HG03439 (cell line): Measurements from ENCODE around the gene AKIP1.
A peak's percentile ranks its signal among the peaks of the same experiment; 100 is the strongest.
"Not testable (repeated sequence)": the region's sequence is repeated elsewhere in the genome, so short reads cannot be mapped to it uniquely, and the experiment has no call there.

Experiments used
- ATAC-seq: cut with Tn5 transposase; IDR thresholded peaks from one replicate; pipeline ENCODE4 v1.9.1; 2021; ENCODE audit warnings: mild to moderate bottlenecking, moderate library complexity; ENCODE audit not compliant: unreplicated experiment

The AKIP1 gene, protein sequence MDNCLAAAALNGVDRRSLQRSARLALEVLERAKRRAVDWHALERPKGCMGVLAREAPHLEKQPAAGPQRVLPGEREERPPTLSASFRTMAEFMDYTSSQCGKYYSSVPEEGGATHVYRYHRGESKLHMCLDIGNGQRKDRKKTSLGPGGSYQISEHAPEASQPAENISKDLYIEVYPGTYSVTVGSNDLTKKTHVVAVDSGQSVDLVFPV

DNA sequence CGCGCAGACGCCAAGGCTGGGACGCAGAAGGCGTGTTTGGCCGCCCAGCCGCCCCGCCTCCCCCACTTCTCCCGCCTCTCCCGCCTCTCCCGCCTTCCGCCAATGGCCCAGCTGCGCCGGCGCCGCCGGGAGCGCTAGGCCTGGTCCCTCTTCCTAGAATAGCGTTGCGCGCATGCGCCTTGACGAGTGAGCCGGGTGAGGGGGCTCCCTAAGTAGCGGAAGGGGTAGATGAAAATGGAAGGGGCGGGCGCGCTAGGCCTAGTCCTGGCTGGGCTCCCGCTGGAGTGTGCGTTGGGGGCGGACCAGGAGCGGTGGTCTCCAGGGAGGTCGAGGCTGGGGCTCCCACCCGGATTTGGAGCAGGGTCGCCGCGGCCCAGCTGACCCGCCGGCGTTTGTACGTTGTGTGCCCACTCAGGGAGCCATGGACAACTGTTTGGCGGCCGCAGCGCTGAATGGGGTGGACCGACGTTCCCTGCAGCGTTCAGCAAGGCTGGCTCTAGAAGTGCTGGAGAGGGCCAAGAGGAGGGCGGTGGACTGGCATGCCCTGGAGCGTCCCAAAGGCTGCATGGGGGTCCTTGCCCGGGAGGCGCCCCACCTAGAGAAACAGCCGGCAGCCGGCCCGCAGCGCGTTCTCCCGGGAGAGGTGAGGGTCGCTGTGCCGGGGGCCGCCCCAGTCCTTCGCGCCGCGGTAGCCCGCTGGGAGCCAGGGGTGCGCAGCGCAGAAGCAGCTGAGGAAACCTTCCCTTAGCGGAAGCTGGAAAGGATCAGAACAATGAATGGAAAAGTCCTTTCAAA is at the start of gene AKIP1:
Gene AKIP1, plus strand, starts transcription at position 161 of the 795 bp plus-strand sequence. Its CDS starts 261 bp downstream, at position 422.
- ATAC-seq, result peak; percentile 80

DNA sequence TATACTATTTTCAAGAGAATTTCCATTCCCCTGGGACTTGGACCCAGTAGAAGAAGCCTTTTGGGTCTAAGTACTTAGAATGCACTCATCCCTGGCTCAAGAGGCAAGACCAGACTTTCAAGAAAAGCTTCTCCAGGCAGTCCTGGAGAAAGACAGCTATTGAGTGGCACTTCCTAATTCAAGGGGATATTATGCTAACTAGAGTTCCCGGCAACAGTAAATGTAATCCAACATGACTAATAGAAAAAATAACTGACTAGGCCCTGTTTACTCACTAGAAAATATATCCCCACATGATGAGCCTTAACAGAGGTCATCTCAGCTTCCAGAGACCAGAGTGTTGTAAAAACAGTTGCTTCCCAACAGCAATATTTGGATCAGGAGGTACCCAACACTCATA is 47.2 kb upstream of the AKIP1 start:
- no peak for ATAC-seq

DNA sequence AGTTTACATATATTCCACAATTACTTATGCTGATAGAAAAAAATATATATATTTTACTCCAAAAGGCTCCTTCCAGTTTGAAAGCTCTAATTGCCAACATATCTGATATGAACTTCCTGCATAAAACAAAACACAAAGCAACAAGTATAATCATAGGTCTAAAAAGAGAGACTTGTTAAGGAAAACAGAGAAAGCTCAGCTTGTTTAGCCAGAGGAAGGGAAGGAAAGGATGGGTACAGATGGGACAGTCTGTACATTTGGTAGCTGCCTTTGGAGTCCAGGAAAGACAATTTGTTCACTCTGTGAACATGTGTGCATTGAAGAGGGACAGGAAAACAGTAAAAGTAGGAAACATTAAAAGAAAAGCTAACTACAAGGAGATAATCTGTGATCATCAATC is 45.7 kb upstream of the AKIP1 start:
- no peak for ATAC-seq

DNA sequence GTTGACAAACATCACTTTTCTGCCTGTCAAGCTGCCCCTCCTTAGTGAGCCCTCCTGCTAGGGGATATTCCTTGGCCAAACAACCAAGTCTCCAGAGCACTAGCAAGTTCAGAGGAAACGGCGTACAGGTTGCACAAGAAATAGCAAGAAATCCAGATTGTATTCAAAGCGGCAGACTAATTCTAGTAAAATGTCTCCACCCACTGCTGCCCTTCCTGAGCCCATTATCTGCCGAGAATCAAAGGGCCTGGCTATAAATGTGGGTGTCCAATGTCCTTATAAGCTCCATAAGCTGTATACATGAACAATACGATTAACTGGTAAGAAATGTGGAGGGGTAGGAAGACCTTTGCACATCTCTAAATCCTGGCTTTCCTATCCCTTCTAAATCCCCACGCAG is 44.0 kb upstream of the AKIP1 start:
- ATAC-seq, result no peak

DNA sequence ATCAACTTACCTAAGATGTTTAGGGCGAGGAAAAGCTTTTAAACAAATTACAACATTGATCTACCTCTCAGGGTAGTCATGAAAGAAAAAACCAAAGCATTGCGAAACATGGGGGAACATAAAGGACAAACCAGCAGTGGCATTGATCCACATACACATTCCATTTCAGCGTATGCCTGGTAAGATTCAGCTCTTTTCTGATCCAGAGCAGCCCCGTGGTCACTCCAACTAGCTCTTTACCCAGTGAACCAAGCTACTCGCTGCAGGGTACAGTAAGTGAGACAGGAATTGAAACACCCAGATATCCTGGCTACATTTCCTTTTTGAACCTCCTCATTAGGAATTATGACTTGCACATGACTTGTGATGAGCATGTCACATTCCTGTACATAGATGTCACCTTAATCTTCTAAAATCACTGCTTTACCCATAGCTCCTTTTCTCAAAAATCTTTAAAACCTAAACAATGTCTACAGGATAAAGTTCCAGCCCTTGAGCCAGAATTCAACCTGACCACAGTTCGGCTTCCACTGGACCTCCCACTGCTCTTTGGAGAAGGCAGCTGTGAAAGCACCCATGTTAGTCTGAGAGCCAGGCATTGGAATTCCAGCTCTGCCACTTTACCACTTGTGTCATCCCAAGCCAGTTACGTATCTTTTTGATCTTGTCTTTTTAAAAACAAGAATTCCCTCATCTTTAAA is 42.9 kb upstream of the AKIP1 start:
- ATAC-seq, result no peak

DNA sequence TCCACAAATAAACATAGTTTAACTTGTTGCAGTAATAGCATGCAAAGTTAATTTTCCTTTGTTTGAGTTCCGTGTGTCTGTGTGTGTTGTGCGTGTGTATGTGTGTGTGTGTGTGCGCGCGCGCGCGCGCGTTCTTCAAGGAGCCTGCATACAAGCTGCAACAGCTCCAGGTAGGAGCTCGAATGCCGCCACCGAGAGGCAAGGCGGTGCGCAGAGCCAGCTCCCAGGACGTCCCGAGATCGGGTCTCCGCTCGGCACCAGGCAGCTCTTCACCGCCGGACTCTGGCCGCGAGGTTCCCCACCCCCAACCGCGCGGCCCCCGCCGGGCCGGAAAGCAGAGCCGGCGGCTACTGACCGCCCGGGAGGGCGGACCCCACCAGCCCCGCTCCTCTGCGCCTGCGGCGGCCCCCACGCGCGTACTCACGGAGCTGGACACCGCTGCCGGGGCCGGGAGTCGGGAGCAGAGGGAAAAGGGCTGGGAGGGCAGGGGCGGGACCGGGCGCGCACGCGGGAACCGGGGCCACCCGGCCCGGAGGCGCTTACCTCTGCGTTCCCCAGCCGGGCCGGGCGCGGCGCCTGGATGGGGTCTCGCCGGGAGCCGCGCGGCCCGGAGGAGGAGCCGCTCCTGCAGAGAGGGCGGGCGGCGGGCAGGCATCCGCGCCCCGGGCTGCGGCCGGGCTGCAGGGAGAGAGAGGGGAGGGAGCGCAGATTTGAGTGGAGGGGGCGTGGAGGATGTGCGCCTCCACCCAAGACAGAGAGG is 40.4 kb upstream of the AKIP1 start:
- no peak for ATAC-seq

DNA sequence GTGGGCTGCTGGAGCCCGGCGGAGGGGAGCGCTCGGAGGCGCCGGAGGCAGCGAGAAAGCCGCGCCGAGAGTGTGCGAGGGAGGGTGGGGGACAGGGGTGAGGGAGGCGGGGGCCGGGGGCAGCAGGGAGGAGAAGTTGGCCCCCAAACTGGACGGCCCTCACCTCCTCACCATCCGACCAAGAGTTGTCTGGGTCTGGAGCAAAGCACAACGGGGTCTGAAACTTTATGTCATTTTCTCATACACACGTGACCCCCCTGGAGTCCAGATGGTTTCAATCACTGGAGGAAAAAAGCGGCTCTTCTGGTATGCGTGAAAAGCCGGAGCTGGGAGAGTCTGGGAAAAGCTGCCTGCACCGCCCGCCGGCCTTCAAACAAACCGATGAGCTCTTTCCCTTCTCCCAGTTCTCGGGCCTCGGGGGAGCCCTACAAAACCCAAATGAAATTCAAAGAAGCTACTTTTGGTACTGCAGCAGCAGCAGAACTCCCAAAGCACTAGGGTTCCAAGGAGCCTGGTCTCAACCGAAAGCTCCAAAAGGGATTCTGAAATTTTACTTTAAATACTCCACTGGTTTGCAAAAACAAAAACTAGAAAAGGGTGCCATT is 39.7 kb upstream of the AKIP1 start:
- no peak for ATAC-seq

DNA sequence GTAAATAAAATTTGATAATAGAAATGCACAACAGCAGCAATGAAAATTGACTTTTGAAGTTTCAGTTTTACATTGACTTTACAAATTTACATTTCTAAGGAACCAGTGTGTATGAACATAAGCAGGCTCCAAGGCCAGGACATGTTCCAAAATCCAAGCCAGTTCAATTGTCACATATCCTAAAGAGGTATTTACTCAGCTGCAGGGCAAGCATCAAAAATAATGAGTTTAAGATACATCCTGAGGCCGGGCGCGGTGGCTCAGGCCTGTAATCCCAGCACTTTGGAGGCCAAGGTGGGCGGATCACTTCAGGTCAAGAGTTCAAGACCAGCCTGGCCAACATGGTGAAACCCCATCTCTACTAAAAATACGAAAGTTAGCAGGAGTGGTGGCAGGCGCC is 39.0 kb upstream of the AKIP1 start:
- no peak for ATAC-seq

DNA sequence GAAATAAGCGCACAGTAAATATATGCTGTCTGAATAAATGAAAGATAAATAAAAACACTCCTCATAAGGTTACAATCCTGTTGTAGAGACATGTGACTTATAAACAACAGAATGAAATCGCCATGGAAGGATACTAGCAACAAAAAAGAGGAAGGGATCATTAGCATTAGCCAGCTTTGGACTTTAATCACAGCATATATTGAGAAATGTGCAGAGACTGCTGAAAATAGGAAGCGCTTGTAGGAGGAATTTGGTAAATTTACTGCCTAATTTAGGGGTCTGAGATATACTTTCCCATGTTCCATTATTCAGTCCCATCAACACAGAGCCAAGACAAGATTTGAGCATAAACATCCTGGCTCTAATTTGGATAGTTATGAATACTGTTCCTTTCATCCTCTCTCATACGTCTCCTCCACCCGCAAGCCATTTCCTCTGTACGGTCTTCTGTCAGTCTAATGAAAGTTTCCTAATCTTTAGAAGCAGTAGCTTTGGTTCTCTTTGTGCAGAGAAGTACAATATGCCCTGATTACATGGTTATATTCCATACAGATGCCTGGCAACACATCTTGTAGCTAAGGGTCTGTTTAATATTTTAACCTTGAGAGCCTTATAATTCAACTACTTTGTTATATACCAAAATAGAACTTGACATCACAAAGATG is 37.1 kb upstream of the AKIP1 start:
- ATAC-seq, result no peak

DNA sequence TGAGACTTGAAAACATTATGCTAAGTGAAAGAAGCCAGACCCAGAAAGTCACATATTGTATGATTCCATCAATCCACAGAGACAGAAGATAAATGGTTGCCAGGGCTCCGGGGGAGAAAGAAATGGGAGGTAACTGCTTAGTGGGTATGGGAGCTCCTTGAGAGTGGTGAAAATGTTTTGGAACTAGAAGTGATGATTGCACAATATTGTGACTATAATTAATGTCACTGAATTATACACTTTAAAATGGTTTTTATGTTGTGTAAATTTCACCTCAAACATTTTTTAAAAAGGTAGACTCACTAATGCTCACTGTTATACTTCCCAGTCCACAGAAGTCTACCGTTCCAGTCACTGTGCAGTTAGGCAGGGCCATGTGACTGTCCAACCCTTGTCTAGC is 32.2 kb upstream of the AKIP1 start:
- ATAC-seq, result no peak

DNA sequence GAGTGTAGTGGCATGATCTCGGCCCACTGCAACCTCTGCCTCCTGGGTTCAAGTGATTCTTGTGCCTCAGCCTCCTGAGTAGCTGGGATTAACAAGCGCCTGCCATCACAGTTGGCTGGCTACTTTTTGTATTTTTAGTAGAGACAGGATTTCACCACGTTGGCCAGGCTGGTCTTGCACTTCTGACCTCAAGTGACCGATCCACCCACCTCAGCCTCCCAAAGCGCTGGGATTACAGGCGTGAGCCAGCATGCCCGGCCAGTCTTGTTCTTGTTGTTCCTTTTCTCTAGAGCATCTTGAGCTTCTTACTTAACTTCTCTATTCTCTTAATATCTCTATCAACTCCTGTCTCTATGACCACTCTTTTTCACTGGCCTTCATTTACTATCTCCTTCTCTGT is 29.4 kb upstream of the AKIP1 start:
- ATAC-seq, result not testable (repeated sequence)

DNA sequence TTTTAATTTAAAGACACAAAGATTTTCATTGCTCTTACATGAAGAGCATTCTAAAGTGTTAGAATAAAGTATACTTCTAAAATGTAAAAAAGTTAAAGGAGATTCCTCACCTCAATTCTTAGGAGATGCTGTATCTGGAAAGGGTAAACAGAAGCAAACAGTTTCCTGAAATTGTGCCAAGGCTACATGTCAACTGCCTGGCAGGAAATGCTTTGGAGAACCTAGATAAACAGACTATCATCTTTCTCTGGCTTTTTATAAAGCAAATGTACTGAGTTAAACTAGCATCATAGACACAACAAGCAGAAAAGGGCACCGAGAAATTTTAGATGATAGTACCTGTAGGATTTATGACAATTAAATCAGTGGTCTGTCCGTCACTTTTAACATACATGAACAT is 24.7 kb upstream of the AKIP1 start:
- ATAC-seq, result no peak

DNA sequence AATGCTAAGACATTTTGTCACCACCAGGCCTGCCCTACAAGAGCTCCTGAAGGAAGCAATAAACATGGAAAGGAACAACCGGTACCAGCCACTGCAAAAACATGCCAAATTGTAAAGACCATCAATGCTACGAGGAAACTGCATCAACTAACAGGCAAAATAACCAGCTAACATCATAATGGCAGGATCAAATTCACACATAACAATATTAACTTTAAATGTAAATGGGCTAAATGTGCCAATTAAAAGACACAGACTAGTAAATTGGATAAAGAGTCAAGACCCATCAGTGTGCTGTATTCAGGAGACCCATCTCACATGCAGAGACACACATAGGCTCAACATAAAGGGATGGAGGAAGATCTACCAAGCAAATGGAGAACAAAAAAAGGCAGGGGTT is 19.8 kb upstream of the AKIP1 start:
- ATAC-seq, result not testable (repeated sequence)

DNA sequence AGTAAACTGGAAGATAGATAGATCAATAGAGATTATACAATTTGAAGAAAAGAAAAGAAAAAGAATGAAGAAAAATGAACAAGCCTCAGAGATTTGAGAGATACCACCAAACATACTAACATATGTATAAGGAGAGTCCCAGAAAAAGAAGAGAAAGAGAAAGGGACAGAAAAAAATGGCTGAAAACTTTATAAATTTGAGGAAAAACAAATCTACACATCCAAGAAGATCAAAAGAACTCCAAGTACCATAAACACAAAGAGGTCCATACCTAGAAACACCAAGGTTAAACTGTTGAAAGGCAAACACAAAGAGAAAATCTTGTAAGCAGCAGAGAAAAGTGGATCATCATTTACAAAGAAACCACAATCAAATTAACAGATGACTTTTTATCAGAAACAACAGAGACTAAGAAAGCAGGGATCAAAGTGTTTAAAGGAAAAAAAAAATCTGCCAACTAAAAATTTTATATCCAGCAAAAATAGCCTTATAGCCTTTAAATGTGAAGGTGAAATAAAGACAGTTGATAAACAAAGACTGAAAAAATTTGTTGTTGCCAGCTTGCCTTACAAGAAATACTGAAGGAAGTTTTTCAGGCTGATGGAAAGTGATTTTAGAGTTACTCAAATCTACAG is 11.8 kb upstream of the AKIP1 start:
- ATAC-seq, result no peak

DNA sequence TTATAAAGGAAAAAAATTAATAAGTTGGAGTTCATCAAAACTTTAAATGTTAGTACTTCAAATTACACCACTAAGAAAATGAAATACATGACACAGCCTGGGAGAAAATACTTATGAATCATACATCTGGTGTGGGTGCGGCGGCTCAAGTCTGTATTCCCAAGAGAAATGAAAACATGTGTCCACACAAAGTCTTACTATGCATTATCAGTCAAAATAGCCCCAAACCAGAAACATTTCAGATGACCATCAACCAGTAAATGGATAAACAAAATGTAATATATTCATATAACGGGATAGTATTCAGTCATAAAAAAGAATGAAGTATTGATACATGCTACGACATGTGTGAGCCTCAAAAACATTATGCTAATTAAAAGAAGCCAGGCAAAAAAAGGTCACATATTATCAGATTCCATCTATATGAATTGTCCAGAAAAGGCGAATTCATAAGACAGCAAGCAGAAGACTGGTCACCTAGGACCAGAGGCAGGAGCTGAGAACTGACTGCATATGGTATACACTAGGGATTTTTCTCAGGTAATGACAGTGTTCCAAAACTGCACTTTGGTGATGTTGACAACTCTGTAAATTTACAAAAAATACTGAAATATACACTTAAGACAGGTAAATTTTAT is 5.3 kb upstream of the AKIP1 start:
- no peak for ATAC-seq

DNA sequence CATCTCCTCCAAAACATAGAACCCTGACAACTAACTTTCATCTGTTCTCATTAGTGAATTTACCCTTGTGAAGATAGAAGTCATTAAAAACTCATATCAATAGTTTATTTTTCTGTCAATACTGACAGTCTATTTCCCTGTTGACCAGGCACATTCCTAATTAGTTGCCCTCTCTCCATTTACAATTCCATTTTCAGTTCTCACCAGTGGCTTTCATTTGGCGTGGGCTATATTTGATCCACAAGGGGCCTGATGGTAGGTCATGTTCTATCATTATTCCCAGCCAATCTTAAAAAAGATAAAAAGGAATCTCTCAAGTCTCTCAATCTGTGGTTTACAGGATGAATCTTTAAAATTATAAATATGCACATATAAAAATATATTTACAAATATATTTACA is 3.9 kb upstream of the AKIP1 start:
- no peak for ATAC-seq

DNA sequence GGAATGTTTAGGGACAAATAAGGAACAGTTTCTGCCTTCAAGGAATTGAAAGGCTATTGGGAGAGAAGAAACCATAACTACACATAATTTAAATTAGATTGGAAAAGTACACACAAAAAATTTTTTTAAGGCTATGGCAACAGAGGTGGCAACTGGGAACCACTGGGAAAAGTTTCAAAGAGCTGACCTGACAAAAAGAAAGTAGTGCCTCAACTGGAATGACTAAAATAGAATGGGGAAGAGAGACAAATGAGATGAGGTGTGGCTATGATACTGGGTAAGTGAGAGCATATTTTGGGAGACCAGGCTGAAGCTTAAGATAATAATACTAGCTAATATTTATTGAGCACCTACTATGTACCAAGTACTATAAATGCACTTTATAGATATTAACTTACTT is 2.9 kb upstream of the AKIP1 start:
- ATAC-seq, result no peak

DNA sequence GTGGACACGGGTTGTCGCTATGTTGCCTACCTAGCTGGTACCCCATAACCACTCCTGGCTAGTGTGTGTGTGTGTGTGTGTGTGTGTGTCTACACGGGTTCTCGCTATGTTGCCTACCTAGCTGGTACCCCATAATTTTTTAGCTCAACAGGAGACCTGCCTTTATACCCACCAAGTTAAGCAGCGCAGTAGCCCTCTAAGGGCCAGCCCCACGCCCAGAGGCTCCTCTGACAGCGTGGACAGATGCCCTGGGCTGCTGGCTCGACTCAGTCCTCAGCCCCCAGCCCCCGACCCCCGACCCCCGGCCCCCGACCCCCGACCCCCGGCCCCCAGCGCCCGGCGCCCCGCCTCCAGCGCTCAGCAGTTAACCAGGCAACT is 351 bp upstream of the AKIP1 start:
- ATAC-seq, result no peak

DNA sequence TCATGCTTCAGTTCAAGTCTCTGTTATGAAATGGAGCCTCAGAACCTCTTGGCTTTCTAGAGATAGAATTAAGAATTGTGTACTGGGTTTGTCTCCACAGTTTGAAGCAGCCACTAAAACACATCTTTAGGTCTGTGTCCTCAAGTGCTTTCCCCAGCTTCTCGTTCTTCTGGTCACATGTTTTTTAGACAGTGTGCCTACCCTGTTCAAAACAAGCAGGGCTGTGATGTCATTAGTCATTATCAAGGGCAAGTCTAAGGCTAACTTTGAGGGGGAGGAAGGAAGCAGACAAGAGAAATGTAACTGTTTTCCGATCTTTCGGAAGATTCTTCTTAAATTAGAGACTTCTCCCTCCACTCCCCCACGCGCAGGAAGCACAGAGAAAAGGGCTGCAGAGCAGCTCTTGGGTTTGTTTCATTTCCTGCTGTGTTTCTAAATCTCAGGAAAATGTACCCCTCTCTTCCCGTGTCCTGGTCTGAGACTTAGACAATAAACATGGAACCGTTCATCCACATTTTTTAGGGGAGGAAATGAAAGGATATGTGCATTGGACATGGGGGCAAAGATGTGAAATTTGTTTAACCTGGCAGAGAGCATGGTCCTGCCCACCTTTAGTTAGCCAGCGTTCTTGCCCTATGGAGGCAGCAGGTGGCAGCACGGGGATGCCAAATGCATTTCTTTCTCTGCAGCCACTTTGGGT is 3.1 kb downstream of the AKIP1 start:
- no peak for ATAC-seq
